SJCRH30 (cell line): ENCODE data around the gene GOLIM4. TPM values are rescaled to one million over a fixed set of nuclear protein-coding genes. Genes with fewer than 3 reads are reported as not detected.

Experiments used
- DNase-seq, 2 experiments: peaks; one replicate each; pipeline ENCODE4 v3.0.0-alpha.2; 2015 to 2020
- H3K27ac ChIP-seq: fragments of 250-450 bp; sonication (Bioruptor Pico); 2 replicates; pipeline ENCODE4 v1.5.1; 2020; ENCODE audit warnings: mild to moderate bottlenecking, moderate library complexity
- H3K27me3 ChIP-seq: fragments of 250-450 bp; sonication (Bioruptor Pico); 2 replicates; pipeline ENCODE4 v1.5.1; 2020; ENCODE audit warnings: mild to moderate bottlenecking, moderate library complexity
- H3K36me3 ChIP-seq: fragments of 250-450 bp; sonication (Bioruptor Pico); 2 replicates; pipeline ENCODE4 v1.5.1; 2020; ENCODE audit warnings: mild to moderate bottlenecking, moderate library complexity
- H3K4me1 ChIP-seq: fragments of 250-450 bp; sonication (Bioruptor Pico); 2 replicates; pipeline ENCODE4 v1.5.1; 2020; ENCODE audit warnings: mild to moderate bottlenecking, moderate library complexity
- H3K4me3 ChIP-seq: fragments of 250-450 bp; sonication (Bioruptor Pico); 2 replicates; pipeline ENCODE4 v1.5.1; 2020; ENCODE audit warnings: mild to moderate bottlenecking, moderate library complexity
- H3K9me3 ChIP-seq: fragments of 250-450 bp; sonication (Bioruptor Pico); replicated peaks from 2 replicates; pipeline ENCODE4 v1.5.1; 2020; ENCODE audit warnings: mild to moderate bottlenecking, moderate library complexity
- total RNA-seq: library from RNA; depleted of rRNA; stranded (reverse); fragments of >200 nt; shearing (Covaris generic); gene quantifications from 2 replicates; pipeline ENCODE4 v1.2.3, GENCODE V29; 2014

The GOLIM4 gene
- total RNA-seq, 1 experiment from 2014 or later, result 40.4 TPM

- DNase-seq, result no peak
- H3K9me3 ChIP-seq, result no peaks in the 10 kb centered on the region
- H3K27ac ChIP-seq, result no peak overlapping the region
- no peaks in the 10 kb centered on the region for H3K36me3 ChIP-seq
- no peaks in the 10 kb centered on the region for H3K27me3 ChIP-seq
- H3K4me3 ChIP-seq, result no peak overlapping the region
- H3K4me1 ChIP-seq, result no peaks in the 10 kb centered on the region; the same call in 1 of the 2 replicates
These were observed 21.3 kb upstream of the GOLIM4 start for GRCh38 chr3:168117059-168117458.

- Histone ChIP-seq H3K4me3 (no peak overlapping the region), H3K27me3 (no peaks in the 10 kb centered on the region), H3K4me1 (no peaks in the 10 kb centered on the region; the same call in 1 of the 2 replicates), H3K36me3 (no peaks in the 10 kb centered on the region), H3K9me3 (no peaks in the 10 kb centered on the region), H3K27ac (no peak overlapping the region)
- no peak for DNase-seq
These were observed 20.6 kb upstream of the GOLIM4 start for GRCh38 chr3:168116279-168116678.

DNA sequence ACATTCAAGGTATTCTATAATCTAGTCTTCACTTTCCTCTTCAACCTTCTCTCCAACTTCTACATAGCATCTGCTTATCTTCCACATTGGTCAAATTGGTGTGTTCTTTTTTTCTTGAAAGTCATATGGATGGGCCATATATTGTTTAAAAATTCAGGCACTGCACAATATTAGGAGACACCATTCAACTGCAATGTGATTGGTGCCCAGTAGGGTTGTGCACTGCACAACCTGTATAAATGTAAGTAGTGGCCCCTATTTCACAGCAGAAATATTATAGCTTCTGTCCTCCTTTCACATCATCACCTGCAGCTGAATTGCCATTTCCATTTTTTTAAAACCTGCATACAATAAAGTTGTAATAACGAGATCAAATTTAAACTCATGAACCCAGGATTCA is 18.1 kb upstream of the GOLIM4 start:
- Histone ChIP-seq H3K36me3 (no peaks in the 10 kb centered on the region), H3K4me3 (no peak overlapping the region), H3K4me1 (no peaks in the 10 kb centered on the region; the same call in 1 of the 2 replicates), H3K27ac (no peak overlapping the region), H3K27me3 (no peaks in the 10 kb centered on the region), H3K9me3 (no peaks in the 10 kb centered on the region)
- no peak for DNase-seq

DNA sequence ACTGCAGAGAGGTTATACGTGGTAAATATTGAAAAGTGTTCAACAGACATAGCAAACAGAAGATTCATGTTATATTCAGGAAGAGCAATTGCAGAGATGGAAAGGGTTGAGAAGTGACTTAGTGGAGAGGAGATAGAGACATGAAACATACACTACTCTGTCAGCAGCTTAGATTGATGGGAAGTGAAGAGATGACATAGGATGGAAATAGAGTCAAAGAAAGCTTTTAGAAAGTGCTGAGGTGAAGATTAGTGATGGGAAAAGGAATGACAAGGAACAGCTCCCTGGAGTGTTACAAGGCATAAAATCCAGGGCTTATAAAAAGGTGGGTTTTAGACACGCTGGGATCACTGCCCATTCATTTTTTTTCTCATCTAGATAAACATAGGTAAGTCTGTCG is 17.2 kb upstream of the GOLIM4 start:
- Histone ChIP-seq H3K4me3 (no peak overlapping the region), H3K36me3 (no peaks in the 10 kb centered on the region), H3K9me3 (no peaks in the 10 kb centered on the region), H3K27me3 (no peaks in the 10 kb centered on the region), H3K4me1 (no peaks in the 10 kb centered on the region; the same call in 1 of the 2 replicates), H3K27ac (no peak overlapping the region)
- DNase-seq, result no peak

DNA sequence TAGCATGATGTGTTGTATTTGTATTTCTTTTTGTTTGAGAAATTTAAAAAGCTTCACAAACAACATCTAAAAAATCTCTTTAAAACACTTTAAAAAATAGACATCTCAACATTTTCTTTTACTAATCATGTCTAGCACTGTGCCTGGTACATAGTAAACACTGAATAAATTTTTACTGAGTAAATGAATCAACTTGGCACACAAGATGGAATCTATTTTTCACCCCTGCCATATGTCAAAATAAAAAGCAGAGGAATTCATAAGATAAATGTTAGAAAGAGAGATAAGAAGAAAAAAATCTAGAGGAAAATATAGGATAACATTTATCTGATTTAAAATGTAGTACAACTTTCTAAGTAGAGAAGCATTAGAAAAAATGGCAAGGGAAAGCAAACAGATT is 8.6 kb upstream of the GOLIM4 start:
- Histone ChIP-seq H3K4me1 (no peaks in the 10 kb centered on the region), H3K9me3 (no peaks in the 10 kb centered on the region), H3K27me3 (no peaks in the 10 kb centered on the region), H3K36me3 (no peaks in the 10 kb centered on the region), H3K4me3 (no peak overlapping the region), H3K27ac (no peak overlapping the region)
- no peak for DNase-seq

GRCh38 chr3:168102735-168103410 is 7.1 kb upstream of the GOLIM4 start:
- Histone ChIP-seq H3K27ac (no peak overlapping the region), H3K4me1 (no peaks in the 10 kb centered on the region), H3K27me3 (no peaks in the 10 kb centered on the region), H3K4me3 (no peak overlapping the region), H3K9me3 (no peaks in the 10 kb centered on the region), H3K36me3 (no peaks in the 10 kb centered on the region)
- no peak for DNase-seq

DNA sequence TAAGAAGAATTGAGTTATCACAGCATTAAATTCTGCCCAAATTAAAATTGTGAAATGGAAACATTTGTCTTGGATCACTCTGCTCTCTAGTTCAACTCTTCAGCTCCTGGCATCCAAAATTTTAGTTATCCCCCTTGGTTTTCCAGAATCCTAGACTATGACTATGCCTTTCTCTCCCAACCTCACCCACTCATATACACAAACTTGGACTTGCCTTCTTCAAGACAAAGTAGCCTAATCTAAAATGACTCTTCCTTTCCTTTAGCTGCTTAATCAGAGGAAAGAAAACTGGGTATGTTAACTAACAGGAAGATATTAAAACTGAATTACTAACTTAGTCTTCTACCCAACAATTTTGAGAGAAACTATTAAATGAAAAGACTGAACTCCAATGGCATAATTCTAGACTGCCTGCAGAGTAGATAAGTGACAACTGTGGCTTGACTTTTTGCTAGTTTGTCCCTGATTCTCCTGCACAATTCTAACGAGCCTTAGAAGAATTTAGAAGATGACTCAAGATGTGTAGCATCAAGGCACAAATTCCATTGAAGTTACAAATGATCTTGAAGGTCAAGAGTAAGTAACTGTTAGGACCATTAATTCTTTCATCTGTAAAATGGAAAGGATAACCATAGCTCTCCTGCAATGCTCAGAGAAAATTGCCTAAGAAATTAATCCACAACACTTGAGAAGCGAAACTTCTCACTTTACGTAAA is 5.2 kb upstream of the GOLIM4 start:
- H3K27ac ChIP-seq, result no peak overlapping the region
- no peaks in the 10 kb centered on the region for H3K4me1 ChIP-seq
- H3K27me3 ChIP-seq, result no peaks in the 10 kb centered on the region
- no peak for DNase-seq
- no peaks in the 10 kb centered on the region for H3K9me3 ChIP-seq
- H3K4me3 ChIP-seq, result no peak overlapping the region
- H3K36me3 ChIP-seq, result no peaks in the 10 kb centered on the region

GRCh38 chr3:168097381-168097780 is 1.7 kb upstream of the GOLIM4 start:
- H3K4me1 ChIP-seq, result no peaks in the 10 kb centered on the region

GRCh38 chr3:168096210-168096652 is 507 bp upstream of the GOLIM4 start:
- Histone ChIP-seq H3K27me3 (no peaks in the 10 kb centered on the region), H3K4me1 (no peaks in the 10 kb centered on the region), H3K9me3 (no peaks in the 10 kb centered on the region), H3K27ac (peak overlapping the region; percentile 77), H3K4me3 (peak overlapping the region; percentile 73), H3K36me3 (no peaks in the 10 kb centered on the region)
- peak; percentile 82 to 88 for DNase-seq

More at GRCh38 chr3:168097381-168097780, 1.7 kb upstream of the GOLIM4 start:
- Histone ChIP-seq H3K36me3 (no peaks in the 10 kb centered on the region), H3K27me3 (no peaks in the 10 kb centered on the region), H3K9me3 (no peaks in the 10 kb centered on the region), H3K4me3 (no peak overlapping the region), H3K27ac (no peak overlapping the region)
- no peak for DNase-seq

GRCh38 chr3:168094877-168095610 is 680 bp downstream of the GOLIM4 start:
- peak overlapping the region; percentile 77 for H3K27ac ChIP-seq
- H3K4me1 ChIP-seq, result no peaks in the 10 kb centered on the region
- H3K9me3 ChIP-seq, result no peaks in the 10 kb centered on the region
- H3K27me3 ChIP-seq, result no peaks in the 10 kb centered on the region
- DNase-seq, result no peak
- H3K36me3 ChIP-seq, result no peaks in the 10 kb centered on the region
- H3K4me3 ChIP-seq, result peak overlapping the region; percentile 73

DNA sequence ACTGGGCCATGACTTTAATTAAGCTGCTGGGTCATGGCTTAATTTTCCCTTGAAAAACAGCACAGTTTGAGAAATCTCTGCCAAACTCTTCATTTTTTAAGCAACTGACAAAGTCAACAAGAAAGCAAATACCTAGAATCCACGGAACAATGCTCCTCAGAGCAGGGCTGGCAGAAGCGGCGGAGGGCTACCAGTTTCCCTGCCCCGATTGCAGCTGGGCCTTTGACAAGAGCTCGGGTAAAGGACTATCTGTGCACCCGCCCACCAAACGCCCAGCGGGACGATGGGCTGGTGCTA is 1.2 kb downstream of the GOLIM4 start:
- Histone ChIP-seq H3K36me3 (no peaks in the 10 kb centered on the region), H3K9me3 (no peaks in the 10 kb centered on the region), H3K4me1 (no peaks in the 10 kb centered on the region), H3K4me3 (peak overlapping the region; percentile 73), H3K27me3 (no peaks in the 10 kb centered on the region), H3K27ac (peak overlapping the region; percentile 77)
- DNase-seq, result peak; percentile 54 to 73

- no peak for DNase-seq
- Histone ChIP-seq H3K4me3 (peak overlapping the region; percentile 73), H3K27ac (no peak overlapping the region), H3K36me3 (no peaks in the 10 kb centered on the region), H3K9me3 (no peaks in the 10 kb centered on the region), H3K27me3 (no peaks in the 10 kb centered on the region), H3K4me1 (no peaks in the 10 kb centered on the region)
These were observed 1.9 kb downstream of the GOLIM4 start for GRCh38 chr3:168093790-168094189.

GRCh38 chr3:168093229-168093628 is 2.5 kb downstream of the GOLIM4 start:
- Histone ChIP-seq H3K36me3 (no peaks in the 10 kb centered on the region), H3K9me3 (no peaks in the 10 kb centered on the region), H3K27me3 (no peaks in the 10 kb centered on the region), H3K4me1 (no peaks in the 10 kb centered on the region), H3K27ac (no peak overlapping the region), H3K4me3 (peak overlapping the region; percentile 73)
- DNase-seq, result no peak

- H3K4me3 ChIP-seq, result no peak overlapping the region
- H3K36me3 ChIP-seq, result no peaks in the 10 kb centered on the region
- no peak for DNase-seq
- no peaks in the 10 kb centered on the region for H3K4me1 ChIP-seq
- H3K27ac ChIP-seq, result no peak overlapping the region
- H3K9me3 ChIP-seq, result no peaks in the 10 kb centered on the region
- no peaks in the 10 kb centered on the region for H3K27me3 ChIP-seq
These were observed 3.8 kb downstream of the GOLIM4 start for GRCh38 chr3:168091941-168092340.

DNA sequence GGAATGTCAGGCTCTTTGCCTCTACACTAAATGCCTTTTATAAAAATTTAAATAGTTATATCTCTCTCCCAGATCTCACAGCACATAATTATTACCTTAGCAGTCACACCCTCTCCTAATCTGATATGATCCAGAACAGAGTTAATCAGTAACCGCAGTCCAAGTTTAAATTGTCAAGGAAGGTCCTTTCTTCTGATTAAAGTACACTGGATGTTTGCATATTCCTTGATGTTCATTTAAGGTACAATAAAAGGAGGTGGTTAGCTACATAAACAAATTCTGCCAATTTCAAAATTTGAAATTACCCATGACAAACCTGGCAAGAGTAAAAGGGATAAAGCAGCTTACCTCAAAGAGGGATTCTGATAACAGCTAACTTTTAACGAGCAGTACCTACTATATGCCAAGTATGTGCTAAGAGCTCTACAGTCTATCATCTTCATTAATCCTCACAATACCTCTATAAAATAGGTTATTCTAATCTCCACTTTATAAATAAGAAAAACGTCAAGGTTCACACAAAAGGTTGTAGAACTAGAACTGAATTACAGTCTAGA is 4.3 kb downstream of the GOLIM4 start:
- no peaks in the 10 kb centered on the region for H3K27me3 ChIP-seq
- no peaks in the 10 kb centered on the region for H3K36me3 ChIP-seq
- no peak for DNase-seq
- no peaks in the 10 kb centered on the region for H3K9me3 ChIP-seq
- no peak overlapping the region for H3K27ac ChIP-seq
- no peaks in the 10 kb centered on the region for H3K4me1 ChIP-seq
- no peak overlapping the region for H3K4me3 ChIP-seq
